GM12878 (cell line): ENCODE measurements around the gene CCL22. TPM values are rescaled to one million over a fixed set of nuclear protein-coding genes. Genes with fewer than 3 reads are reported as not detected.

Experiments used
- ATAC-seq: fragments of 200-7000 bp; cut with Tn5 transposase; 3 replicates; pipeline ENCODE4 v1.9.1; 2020; ENCODE audit warnings: mild to moderate bottlenecking, moderate library complexity
- BruUV-seq: library from RNA; stranded (reverse); fragments of 400-500 nt; replicated peaks from 2 replicates; lab custom pipeline; 2021; lab: Mats Ljungman, UMichigan
- CTCF ChIA-PET: fragments of 300-600 bp; sonication (Branson Sonifier 250); formaldehyde crosslinking; extraction: SDS; loops from one replicate; lab custom pipeline; 2021; ENCODE audit warnings: inconsistent platforms; lab: Yijun Ruan, JAX
- POLR2A ChIA-PET: fragments of 350-600 bp; formaldehyde crosslinking; extraction: SDS; loops from one replicate; lab custom pipeline; 2021; ENCODE audit warnings: inconsistent platforms; lab: Charles Lee
- RAD21 ChIA-PET: fragments of 300-600 bp; sonication (Branson Sonifier 250); formaldehyde crosslinking; loops from one replicate; lab custom pipeline; 2023; ENCODE audit warnings: antibody characterized with exemption; ENCODE audit not compliant: unreplicated experiment; lab: Charles Lee
- SMC1A ChIA-PET: fragments of 300-600 bp; sonication (Branson Sonifier 250); formaldehyde crosslinking; loops from one replicate; lab custom pipeline; 2023; ENCODE audit not compliant: unreplicated experiment, uncharacterized antibody; lab: Charles Lee
- DNase-seq: peaks from one replicate; pipeline ENCODE4 v3.0.0-alpha.2; 2011; ENCODE audit warnings: low read depth, low spot score
- FAIRE-seq: peaks from 3 replicates; lab custom pipeline; 2011; peaks lifted over from hg19 to GRCh38; lab: Jason Lieb, UNC
- H2AFZ ChIP-seq: 2 replicates; pipeline ENCODE4 v1.6.0; 2011; ENCODE audit warnings: low read depth, low read length, control low read depth; ENCODE audit not compliant: control insufficient read depth
- H3K27ac ChIP-seq: 2 replicates; pipeline ENCODE4 v1.5.1; 2011; ENCODE audit warnings: control low read depth; ENCODE audit not compliant: control insufficient read depth, insufficient read depth
- H3K27me3 ChIP-seq, 2 experiments: replicated peaks in 1 of 2; 2 replicates each; pipeline versions ENCODE4 v1.6.0 to v1.6.1; 2011; ENCODE audit warnings: low read length in 1 of 2; ENCODE audit not compliant: control insufficient read depth in 2 of 2, insufficient read depth in 2 of 2
- H3K36me3 ChIP-seq, 2 experiments: 2 replicates each; pipeline ENCODE4 v1.5.1; 2011; ENCODE audit warnings: low read length in 1 of 2; ENCODE audit not compliant: control insufficient read depth in 2 of 2, insufficient read depth in 2 of 2
- H3K4me1 ChIP-seq: 2 replicates; pipeline ENCODE4 v1.6.1; 2011; ENCODE audit warnings: mild to moderate bottlenecking, low read length, moderate library complexity, mixed read lengths; ENCODE audit not compliant: control insufficient read depth, insufficient read depth
- H3K4me2 ChIP-seq: 2 replicates; pipeline ENCODE4 v1.6.0; 2011; ENCODE audit warnings: control low read depth; ENCODE audit not compliant: control insufficient read depth, insufficient read depth
- H3K4me3 ChIP-seq: fragments of 200-600 bp; sonication (generic); 2 replicates; pipeline ENCODE4 v1.5.1; 2016
- H3K79me2 ChIP-seq: 2 replicates; pipeline ENCODE4 v1.6.0; 2011; ENCODE audit warnings: low read length; ENCODE audit not compliant: control insufficient read depth, insufficient read depth
- H3K9ac ChIP-seq: 2 replicates; pipeline ENCODE4 v1.8.0; 2011; ENCODE audit warnings: low read length, control low read depth, mixed read lengths; ENCODE audit not compliant: control insufficient read depth, insufficient read depth
- H3K9me3 ChIP-seq: replicated peaks from 3 replicates; pipeline ENCODE4 v1.5.1; 2011; ENCODE audit warnings: mild to moderate bottlenecking, low read length; ENCODE audit not compliant: control insufficient read depth, insufficient read depth
- H4K20me1 ChIP-seq: 2 replicates; pipeline ENCODE4 v1.6.0; 2011; ENCODE audit not compliant: control insufficient read depth, insufficient read depth
- EED ChIP-seq: sonication (generic); IDR thresholded peaks from 2 replicates; pipeline ENCODE4 v1.6.1; 2016; ENCODE audit warnings: antibody characterized with exemption, low read depth
- POLR2AphosphoS2 ChIP-seq: IDR thresholded peaks from 2 replicates; pipeline ENCODE4 v1.6.1; 2011; ENCODE audit warnings: low read depth, mild to moderate bottlenecking, low read length, improper control_type of control experiment, moderate library complexity
- PRDM15 ChIP-seq: fragments of 450-650 bp; formaldehyde crosslinking; IDR thresholded peaks from 2 replicates; pipeline ENCODE4 v1.4.0; 2020; ENCODE audit warnings: mild to moderate bottlenecking, moderate library complexity
- SKIL ChIP-seq: fragments of 450-650 bp; IDR thresholded peaks from 2 replicates; pipeline ENCODE4 v1.6.1; 2017; ENCODE audit warnings: mild to moderate bottlenecking, low read depth, inconsistent platforms; ENCODE audit not compliant: poor library complexity, severe bottlenecking
- WGBS: methylation state at CpG from one replicate; pipeline ENCODE4 v1.1.6; 2016; ENCODE audit warnings: low lambda C conversion rate; ENCODE audit not compliant: insufficient replicate concordance, insufficient coverage; ENCODE audit errors: missing lambda C conversion rate; 5-methylcytosine and 5-hydroxymethylcytosine counted together
- in situ Hi-C: fragments of 300-500 bp; cut with MboI; formaldehyde crosslinking; loops from 9 replicates; pipeline ENCODE4 v1.14.3; 2018; ENCODE audit warnings: mixed read lengths
- intact Hi-C: fragments of 100-400 bp; cut with micrococcal nuclease; formaldehyde crosslinking; loops from one replicate; pipeline ENCODE4 v1.14.2; 2022; ENCODE audit not compliant: unreplicated experiment
- polyA plus RNA-seq, 11 experiments: library from polyadenylated mRNA; depleted of rRNA in 4 of 11; unstranded in 6 of 11; stranded (reverse) in 5 of 11; fragments of >200 nt; fragmentation: Nextera tagmentation in 4 of 11; fragmentation: Illumina TruSeq in 1 of 11; extraction: Ambion mirVana in 4 of 11; extraction: Trizol in 1 of 11; gene quantifications; 1 replicate in 1 of 11; 2 replicates in 10 of 11; pipeline versions ENCODE4 v1.2.1 to v1.2.3, GENCODE V29; 2011 to 2016; ENCODE audit warnings: inconsistent platforms in 2 of 11, missing spikeins in 2 of 11, low read depth in 1 of 11
- total RNA-seq, 4 experiments: library from RNA; depleted of rRNA in 3 of 4; stranded (reverse); fragments of >200 nt in 3 of 4; fragmentation: Illumina TruSeq in 1 of 4; extraction: Trizol in 1 of 4; gene quantifications; 2 replicates each; pipeline versions ENCODE4 v1.2.1 to v1.2.3, GENCODE V29; 2013 to 2021

Gene CCL22
- total and polyA plus RNA-seq, 10 of the 15 experiments (the other 5 are each of a cell fraction or from before 2014, with no cell fraction given): 38.0 to 704 (median 349) TPM

GRCh38 chr16:57329718-57330327, 28.8 kb upstream of the CCL22 start (continued):
- no peak for TF ChIP-seq SKIL

- H3K79me2 ChIP-seq: no peaks in the 10 kb centered on the region
- H3K4me3 ChIP-seq: no peak overlapping the region
- BruUV-seq: no TSS peak
- ChIA-PET SMC1A (interaction anchor here (1.0 to 1.5 kb wide), 2 partner anchors 11 to 13 kb away, joined by 3 read pairs; no protein-coding TSS in a partner anchor), CTCF (no interaction called here), POLR2A (interaction anchor here (0.6 kb wide), 2 partner anchors 11 to 321 kb away, joined by 6 to 10 read pairs; no protein-coding TSS in a partner anchor), RAD21 (interaction anchor here (0.7 kb wide), 1 partner anchor 28 kb away, joined by 4 read pairs; no protein-coding TSS in a partner anchor)
- intact Hi-C loops: no loop called here
- WGBS: 77% methylated on average over 3 of the region's 3 CpGs
- no peaks in the 10 kb centered on the region for H3K36me3 ChIP-seq
- no peak overlapping the region for H3K9ac ChIP-seq
- DNase-seq: no peak
- no peak for FAIRE-seq
- H3K27ac ChIP-seq: no peak overlapping the region
- no peaks in the 10 kb centered on the region for H4K20me1 ChIP-seq
- no peaks in the 10 kb centered on the region for H3K4me1 ChIP-seq
- ATAC-seq: no peak
- H2AFZ ChIP-seq: no peak overlapping the region
- in situ Hi-C loops: no loop called here
- H3K27me3 ChIP-seq: no peaks in the 10 kb centered on the region
- TF ChIP-seq POLR2AphosphoS2 (no peak), PRDM15 (CRISPR knock-in tag) (no peak), EED (no peak)
- H3K9me3 ChIP-seq: peaks cover 6% of the 10 kb centered on the region; the same call in 2 of the 3 replicates
- no peak overlapping the region for H3K4me2 ChIP-seq
Measured at GRCh38 chr16:57331355-57331754, 27.2 kb upstream of the CCL22 start.
